Measurements from ENCODE around the gene TMEM229B.

GRCh38 chr14:67435603-67436002, 52.9 kb downstream of the TMEM229B start:
- no peak for TF ChIP-seq RAD21 (IDR thresholded peaks at IDR 0.05; ENCODE audit: low read length)
- TF ChIP-seq, protein P1, sequence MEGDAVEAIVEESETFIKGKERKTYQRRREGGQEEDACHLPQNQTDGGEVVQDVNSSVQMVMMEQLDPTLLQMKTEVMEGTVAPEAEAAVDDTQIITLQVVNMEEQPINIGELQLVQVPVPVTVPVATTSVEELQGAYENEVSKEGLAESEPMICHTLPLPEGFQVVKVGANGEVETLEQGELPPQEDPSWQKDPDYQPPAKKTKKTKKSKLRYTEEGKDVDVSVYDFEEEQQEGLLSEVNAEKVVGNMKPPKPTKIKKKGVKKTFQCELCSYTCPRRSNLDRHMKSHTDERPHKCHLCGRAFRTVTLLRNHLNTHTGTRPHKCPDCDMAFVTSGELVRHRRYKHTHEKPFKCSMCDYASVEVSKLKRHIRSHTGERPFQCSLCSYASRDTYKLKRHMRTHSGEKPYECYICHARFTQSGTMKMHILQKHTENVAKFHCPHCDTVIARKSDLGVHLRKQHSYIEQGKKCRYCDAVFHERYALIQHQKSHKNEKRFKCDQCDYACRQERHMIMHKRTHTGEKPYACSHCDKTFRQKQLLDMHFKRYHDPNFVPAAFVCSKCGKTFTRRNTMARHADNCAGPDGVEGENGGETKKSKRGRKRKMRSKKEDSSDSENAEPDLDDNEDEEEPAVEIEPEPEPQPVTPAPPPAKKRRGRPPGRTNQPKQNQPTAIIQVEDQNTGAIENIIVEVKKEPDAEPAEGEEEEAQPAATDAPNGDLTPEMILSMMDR (IDR thresholded peaks at IDR 0.05) = no peak
- TF ChIP-seq NRF1 (IDR thresholded peaks at IDR 0.05; ENCODE audit: low read depth, low read length) = no peak
- TF ChIP-seq YY1 (IDR thresholded peaks at IDR 0.05; ENCODE audit: low read depth) = no peak

Data from SK-N-SH (cell line).